Measurements from ENCODE around the gene IFT80.

GRCh38 chr3:160373655-160374054 is 25.4 kb downstream of the IFT80 start:
- TF ChIP-seq CTCF (IDR thresholded peaks at IDR 0.05) (no peak), EZH2 (IDR thresholded peaks at IDR 0.05) (no peak)

All from neural progenitor cell (in vitro differentiated cells).